Stimulated activated naive CD8-positive, alpha-beta T cell treated with anti-CD3 and anti-CD28 coated beads, Interleukin-15, Interleukin-2, amounts not matched to agents 100 ng/mL and 50 ng/mL, for 24 hours (primary cell): Measurements from ENCODE around the gene TWIST2.

Experiments used
- H3K27ac Mint-ChIP-seq: one replicate; pipeline ENCODE4 v1.8.0; 2021; ENCODE audit warnings: mild to moderate bottlenecking, mixed read lengths
- H3K27me3 Mint-ChIP-seq: one replicate; pipeline ENCODE4 v1.8.0; 2021; ENCODE audit warnings: mixed read lengths
- H3K36me3 Mint-ChIP-seq: one replicate; pipeline ENCODE4 v1.8.0; 2021; ENCODE audit warnings: low read depth, mixed read lengths
- H3K4me1 Mint-ChIP-seq: one replicate; pipeline ENCODE4 v1.8.0; 2021; ENCODE audit warnings: low read depth, mixed read lengths
- H3K4me3 Mint-ChIP-seq: one replicate; pipeline ENCODE4 v1.8.0; 2021; ENCODE audit warnings: mild to moderate bottlenecking, mixed read lengths
- H3K9me3 Mint-ChIP-seq: one replicate; pipeline ENCODE4 v1.8.0; 2021; ENCODE audit warnings: mixed read lengths

TWIST2 gene

GRCh38 chr2:238869293-238870124 lies 21.6 kb downstream of the TWIST2 start:
- no peaks in the 10 kb centered on the region for H3K4me1 Mint-ChIP-seq
- H3K36me3 Mint-ChIP-seq, result no peaks in the 10 kb centered on the region
- H3K9me3 Mint-ChIP-seq, result peaks cover 3% of the 10 kb centered on the region
- no peak overlapping the region for H3K27ac Mint-ChIP-seq
- peaks cover 8% of the 10 kb centered on the region for H3K27me3 Mint-ChIP-seq
- H3K4me3 Mint-ChIP-seq, result no peak overlapping the region

- H3K4me3 Mint-ChIP-seq, result no peak overlapping the region
- H3K9me3 Mint-ChIP-seq, result peaks cover 3% of the 10 kb centered on the region
- peaks cover 13% of the 10 kb centered on the region for H3K27me3 Mint-ChIP-seq
- H3K4me1 Mint-ChIP-seq, result no peaks in the 10 kb centered on the region
- H3K36me3 Mint-ChIP-seq, result no peaks in the 10 kb centered on the region
- no peak overlapping the region for H3K27ac Mint-ChIP-seq
These were observed 22.4 kb downstream of the TWIST2 start for GRCh38 chr2:238870261-238870660.

- no peaks in the 10 kb centered on the region for H3K4me1 Mint-ChIP-seq
- no peak overlapping the region for H3K4me3 Mint-ChIP-seq
- H3K9me3 Mint-ChIP-seq, result peaks cover 3% of the 10 kb centered on the region
- H3K27ac Mint-ChIP-seq, result no peak overlapping the region
- no peaks in the 10 kb centered on the region for H3K36me3 Mint-ChIP-seq
- peaks cover 14% of the 10 kb centered on the region for H3K27me3 Mint-ChIP-seq
These were observed 24.1 kb downstream of the TWIST2 start for GRCh38 chr2:238872026-238872425.

GRCh38 chr2:238872628-238873380 lies 24.9 kb downstream of the TWIST2 start:
- peaks cover 3% of the 10 kb centered on the region for H3K9me3 Mint-ChIP-seq
- H3K27me3 Mint-ChIP-seq, result peaks cover 17% of the 10 kb centered on the region
- no peak overlapping the region for H3K4me3 Mint-ChIP-seq
- H3K36me3 Mint-ChIP-seq, result no peaks in the 10 kb centered on the region
- no peak overlapping the region for H3K27ac Mint-ChIP-seq
- no peaks in the 10 kb centered on the region for H3K4me1 Mint-ChIP-seq

- no peaks in the 10 kb centered on the region for H3K36me3 Mint-ChIP-seq
- no peak overlapping the region for H3K27ac Mint-ChIP-seq
- H3K4me1 Mint-ChIP-seq, result no peaks in the 10 kb centered on the region
- H3K9me3 Mint-ChIP-seq, result peaks cover 3% of the 10 kb centered on the region
- no peak overlapping the region for H3K4me3 Mint-ChIP-seq
- H3K27me3 Mint-ChIP-seq, result peaks cover 17% of the 10 kb centered on the region
These were observed 25.5 kb downstream of the TWIST2 start for GRCh38 chr2:238873381-238873801.

GRCh38 chr2:238873841-238874240 lies 26.0 kb downstream of the TWIST2 start:
- Mint-ChIP-seq H3K27ac (no peak overlapping the region), H3K4me3 (no peak overlapping the region), H3K4me1 (no peaks in the 10 kb centered on the region), H3K36me3 (no peaks in the 10 kb centered on the region), H3K9me3 (peaks cover 3% of the 10 kb centered on the region), H3K27me3 (peaks cover 17% of the 10 kb centered on the region)

- Mint-ChIP-seq H3K4me1 (no peaks in the 10 kb centered on the region), H3K27me3 (peaks cover 17% of the 10 kb centered on the region), H3K9me3 (peaks cover 3% of the 10 kb centered on the region), H3K27ac (no peak overlapping the region), H3K4me3 (no peak overlapping the region), H3K36me3 (no peaks in the 10 kb centered on the region)
These were observed 26.6 kb downstream of the TWIST2 start for GRCh38 chr2:238874330-238875050.

GRCh38 chr2:238875101-238875470 lies 27.2 kb downstream of the TWIST2 start:
- H3K27ac Mint-ChIP-seq, result no peak overlapping the region
- no peak overlapping the region for H3K4me3 Mint-ChIP-seq
- no peaks in the 10 kb centered on the region for H3K4me1 Mint-ChIP-seq
- no peaks in the 10 kb centered on the region for H3K9me3 Mint-ChIP-seq
- H3K27me3 Mint-ChIP-seq, result peaks cover 17% of the 10 kb centered on the region
- no peaks in the 10 kb centered on the region for H3K36me3 Mint-ChIP-seq

- no peak overlapping the region for H3K4me3 Mint-ChIP-seq
- no peaks in the 10 kb centered on the region for H3K36me3 Mint-ChIP-seq
- H3K27ac Mint-ChIP-seq, result no peak overlapping the region
- peaks cover 17% of the 10 kb centered on the region for H3K27me3 Mint-ChIP-seq
- H3K4me1 Mint-ChIP-seq, result no peaks in the 10 kb centered on the region
- H3K9me3 Mint-ChIP-seq, result no peaks in the 10 kb centered on the region
These were observed 27.8 kb downstream of the TWIST2 start for GRCh38 chr2:238875471-238876231.

GRCh38 chr2:238876232-238876630 lies 28.3 kb downstream of the TWIST2 start:
- peaks cover 17% of the 10 kb centered on the region for H3K27me3 Mint-ChIP-seq
- H3K4me3 Mint-ChIP-seq, result no peak overlapping the region
- H3K4me1 Mint-ChIP-seq, result no peaks in the 10 kb centered on the region
- H3K36me3 Mint-ChIP-seq, result no peaks in the 10 kb centered on the region
- no peaks in the 10 kb centered on the region for H3K9me3 Mint-ChIP-seq
- H3K27ac Mint-ChIP-seq, result no peak overlapping the region

- no peak overlapping the region for H3K27ac Mint-ChIP-seq
- H3K9me3 Mint-ChIP-seq, result no peaks in the 10 kb centered on the region
- peaks cover 19% of the 10 kb centered on the region for H3K27me3 Mint-ChIP-seq
- no peaks in the 10 kb centered on the region for H3K4me1 Mint-ChIP-seq
- no peaks in the 10 kb centered on the region for H3K36me3 Mint-ChIP-seq
- no peak overlapping the region for H3K4me3 Mint-ChIP-seq
These were observed 30.3 kb downstream of the TWIST2 start for GRCh38 chr2:238878051-238878735.

- Mint-ChIP-seq H3K27ac (no peak overlapping the region), H3K9me3 (no peaks in the 10 kb centered on the region), H3K4me1 (no peaks in the 10 kb centered on the region), H3K4me3 (no peak overlapping the region), H3K36me3 (no peaks in the 10 kb centered on the region), H3K27me3 (peaks cover 14% of the 10 kb centered on the region)
These were observed 31.2 kb downstream of the TWIST2 start for GRCh38 chr2:238879043-238879442.

GRCh38 chr2:238879621-238880377 lies 31.9 kb downstream of the TWIST2 start:
- Mint-ChIP-seq H3K36me3 (no peaks in the 10 kb centered on the region), H3K27ac (no peak overlapping the region), H3K9me3 (no peaks in the 10 kb centered on the region), H3K4me3 (no peak overlapping the region), H3K27me3 (peaks cover 12% of the 10 kb centered on the region), H3K4me1 (no peaks in the 10 kb centered on the region)
